Left renal cortex interstitium (tissue), 4 donors: Measurements from ENCODE around the gene GTF3C1. TPM values are rescaled to one million over a fixed set of nuclear protein-coding genes. Genes with fewer than 3 reads are reported as not detected.

Experiments
- DNase-seq, 4 donors: peaks; one replicate each; pipeline ENCODE4 v3.0.0-alpha.2; 2013; ENCODE audit warnings: low read depth in 4 of 4, low spot score in 2 of 4, missing footprints in 1 of 4
- polyA plus RNA-seq, 4 donors: library from polyadenylated mRNA; unstranded; fragments of 120-200 nt; gene quantifications; one replicate each; pipeline ENCODE4 v1.2.1, GENCODE V29; 2013; ENCODE audit not compliant: insufficient read length in 4 of 4

Gene GTF3C1, protein sequence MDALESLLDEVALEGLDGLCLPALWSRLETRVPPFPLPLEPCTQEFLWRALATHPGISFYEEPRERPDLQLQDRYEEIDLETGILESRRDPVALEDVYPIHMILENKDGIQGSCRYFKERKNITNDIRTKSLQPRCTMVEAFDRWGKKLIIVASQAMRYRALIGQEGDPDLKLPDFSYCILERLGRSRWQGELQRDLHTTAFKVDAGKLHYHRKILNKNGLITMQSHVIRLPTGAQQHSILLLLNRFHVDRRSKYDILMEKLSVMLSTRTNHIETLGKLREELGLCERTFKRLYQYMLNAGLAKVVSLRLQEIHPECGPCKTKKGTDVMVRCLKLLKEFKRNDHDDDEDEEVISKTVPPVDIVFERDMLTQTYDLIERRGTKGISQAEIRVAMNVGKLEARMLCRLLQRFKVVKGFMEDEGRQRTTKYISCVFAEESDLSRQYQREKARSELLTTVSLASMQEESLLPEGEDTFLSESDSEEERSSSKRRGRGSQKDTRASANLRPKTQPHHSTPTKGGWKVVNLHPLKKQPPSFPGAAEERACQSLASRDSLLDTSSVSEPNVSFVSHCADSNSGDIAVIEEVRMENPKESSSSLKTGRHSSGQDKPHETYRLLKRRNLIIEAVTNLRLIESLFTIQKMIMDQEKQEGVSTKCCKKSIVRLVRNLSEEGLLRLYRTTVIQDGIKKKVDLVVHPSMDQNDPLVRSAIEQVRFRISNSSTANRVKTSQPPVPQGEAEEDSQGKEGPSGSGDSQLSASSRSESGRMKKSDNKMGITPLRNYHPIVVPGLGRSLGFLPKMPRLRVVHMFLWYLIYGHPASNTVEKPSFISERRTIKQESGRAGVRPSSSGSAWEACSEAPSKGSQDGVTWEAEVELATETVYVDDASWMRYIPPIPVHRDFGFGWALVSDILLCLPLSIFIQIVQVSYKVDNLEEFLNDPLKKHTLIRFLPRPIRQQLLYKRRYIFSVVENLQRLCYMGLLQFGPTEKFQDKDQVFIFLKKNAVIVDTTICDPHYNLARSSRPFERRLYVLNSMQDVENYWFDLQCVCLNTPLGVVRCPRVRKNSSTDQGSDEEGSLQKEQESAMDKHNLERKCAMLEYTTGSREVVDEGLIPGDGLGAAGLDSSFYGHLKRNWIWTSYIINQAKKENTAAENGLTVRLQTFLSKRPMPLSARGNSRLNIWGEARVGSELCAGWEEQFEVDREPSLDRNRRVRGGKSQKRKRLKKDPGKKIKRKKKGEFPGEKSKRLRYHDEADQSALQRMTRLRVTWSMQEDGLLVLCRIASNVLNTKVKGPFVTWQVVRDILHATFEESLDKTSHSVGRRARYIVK (N-terminal part only)
- polyA plus RNA-seq, result 100 to 1,000 TPM in 1 of 4 donors, 10 to 100 TPM in 3; 68.1 to 106 (median 94.9) TPM

DNA sequence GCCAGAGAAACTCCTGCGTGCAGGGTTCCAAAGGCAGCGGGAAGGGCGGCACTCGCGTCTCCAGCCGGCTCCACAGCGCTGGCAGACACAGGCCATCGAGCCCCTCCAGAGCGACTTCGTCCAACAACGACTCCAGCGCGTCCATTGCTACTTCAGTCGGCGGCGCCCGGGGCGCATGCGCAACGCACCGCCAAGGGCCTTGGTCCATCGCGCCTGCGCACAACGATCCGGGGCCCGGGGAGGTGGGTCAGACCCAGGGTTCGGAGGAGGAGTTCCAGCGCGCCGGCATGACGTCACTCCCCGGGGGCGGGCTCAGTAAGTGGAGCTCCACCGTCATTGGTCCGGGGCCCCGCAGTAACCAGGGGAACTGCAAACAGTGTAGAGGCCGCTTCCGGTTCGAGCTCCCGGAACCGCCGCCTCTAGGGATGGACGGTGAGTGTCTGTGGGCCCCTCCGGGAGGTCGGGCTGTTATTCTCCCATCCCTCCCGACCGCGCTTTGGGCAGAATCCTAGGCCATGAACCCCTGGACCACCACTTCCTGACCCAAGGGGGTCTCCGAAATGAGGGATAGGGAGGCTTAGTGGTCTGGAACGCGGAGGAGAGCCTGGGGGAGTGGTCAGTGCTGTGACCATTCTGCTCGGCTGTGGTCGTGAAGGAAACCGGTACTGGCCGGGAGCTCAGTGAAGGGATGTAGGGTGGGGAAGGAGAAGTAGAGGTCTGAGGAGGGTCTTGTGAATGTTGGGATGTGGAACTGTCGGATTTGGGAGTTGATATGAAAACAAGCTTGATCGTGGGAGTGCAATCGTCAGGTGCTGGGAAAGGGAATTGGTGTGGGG, at the start of gene GTF3C1, which contains the start of gene KATNIP:
Gene GTF3C1, minus strand, starts transcription at position 168 of the 836 bp plus-strand sequence. Its CDS starts 23 bp downstream, at position 145.
Gene KATNIP, plus strand, starts transcription at position 399 of the 836 bp plus-strand sequence. Its CDS starts 27 bp downstream, at position 426.
- DNase-seq, result peak; percentile 95 to 99 (median 98)

DNA sequence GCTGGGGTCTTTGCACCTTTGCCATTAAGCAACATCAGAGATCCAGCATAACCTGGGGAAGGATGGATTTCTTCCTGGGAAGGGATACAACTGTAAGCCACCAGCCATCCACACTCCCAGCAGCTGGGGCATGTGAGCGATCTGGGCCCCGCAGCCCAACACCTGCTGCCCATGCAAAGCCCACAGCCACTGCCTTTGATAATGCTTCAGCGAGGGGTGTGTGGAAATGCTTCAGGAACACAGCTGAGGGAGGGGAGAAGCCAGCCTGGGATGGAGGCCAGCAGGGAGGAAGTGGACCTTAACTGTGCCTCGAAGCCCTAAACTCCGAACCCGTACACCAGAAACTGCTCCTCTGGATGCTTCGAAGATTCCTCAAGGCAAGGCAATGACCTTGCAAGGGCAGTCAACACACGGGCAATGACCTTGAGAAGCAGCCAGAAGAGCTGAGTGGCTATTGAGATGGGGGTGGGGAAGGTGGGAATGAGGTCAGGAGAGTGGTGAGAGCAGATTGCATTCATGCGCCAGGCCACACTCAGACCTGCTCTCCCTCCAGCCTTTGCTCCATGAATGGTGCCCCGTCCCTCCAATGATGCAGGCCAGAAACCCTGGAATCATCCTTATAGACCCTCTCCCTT, 49.3 kb upstream of the GTF3C1 start:
- no peak for DNase-seq

- no peak for DNase-seq
Measured at GRCh38 chr16:27598220-27598619, 48.5 kb upstream of the GTF3C1 start.

GRCh38 chr16:27597361-27597760, 47.6 kb upstream of the GTF3C1 start:
- DNase-seq, result no peak

- no peak for DNase-seq
Measured at GRCh38 chr16:27596411-27596810, 46.7 kb upstream of the GTF3C1 start.

- no peak for DNase-seq
Measured at GRCh38 chr16:27595993-27596392, 46.3 kb upstream of the GTF3C1 start.

- no peak for DNase-seq
Measured at GRCh38 chr16:27595475-27595874, 45.8 kb upstream of the GTF3C1 start.

DNA sequence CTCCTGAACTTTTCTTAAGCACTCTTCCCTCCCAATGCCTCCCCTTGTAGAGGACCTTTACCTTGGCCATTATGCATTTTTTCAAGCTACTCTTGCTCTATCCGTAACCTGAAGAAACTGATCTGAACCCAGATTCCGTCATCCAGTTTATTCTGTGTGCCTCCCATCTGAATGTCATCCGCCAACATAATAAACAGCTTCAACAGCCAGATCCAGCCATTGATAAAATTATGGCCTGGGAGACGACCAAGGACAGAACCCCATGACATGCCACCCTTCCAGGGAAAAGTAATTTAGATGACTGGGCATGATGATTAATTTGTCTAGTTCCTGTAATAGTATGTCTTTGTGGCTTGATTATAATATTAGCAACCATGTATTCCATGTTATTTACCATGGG, 42.1 kb upstream of the GTF3C1 start:
- DNase-seq, result no peak

DNA sequence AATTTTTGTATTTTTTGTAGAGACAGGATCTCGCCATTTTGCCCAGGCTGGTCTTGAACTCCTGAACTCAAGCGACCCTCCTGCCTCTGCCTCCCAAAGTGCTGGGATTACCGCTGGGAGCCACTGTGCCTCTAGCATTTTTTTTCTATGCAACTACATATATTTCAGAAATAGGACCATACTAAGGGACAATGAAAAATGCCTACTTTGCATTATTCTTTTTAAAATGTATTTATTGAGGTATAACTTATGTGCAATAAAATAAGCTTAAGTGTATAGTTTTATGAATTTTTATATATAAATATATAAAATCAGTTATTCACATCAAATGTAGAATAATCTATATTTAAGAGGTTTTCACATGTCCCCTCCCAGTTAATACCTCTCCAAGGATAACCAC, 38.3 kb upstream of the GTF3C1 start:
- no peak for DNase-seq

- DNase-seq, result no peak
Measured at GRCh38 chr16:27586711-27587110, 37.0 kb upstream of the GTF3C1 start.

GRCh38 chr16:27585200-27585599, 35.5 kb upstream of the GTF3C1 start:
- no peak for DNase-seq

DNA sequence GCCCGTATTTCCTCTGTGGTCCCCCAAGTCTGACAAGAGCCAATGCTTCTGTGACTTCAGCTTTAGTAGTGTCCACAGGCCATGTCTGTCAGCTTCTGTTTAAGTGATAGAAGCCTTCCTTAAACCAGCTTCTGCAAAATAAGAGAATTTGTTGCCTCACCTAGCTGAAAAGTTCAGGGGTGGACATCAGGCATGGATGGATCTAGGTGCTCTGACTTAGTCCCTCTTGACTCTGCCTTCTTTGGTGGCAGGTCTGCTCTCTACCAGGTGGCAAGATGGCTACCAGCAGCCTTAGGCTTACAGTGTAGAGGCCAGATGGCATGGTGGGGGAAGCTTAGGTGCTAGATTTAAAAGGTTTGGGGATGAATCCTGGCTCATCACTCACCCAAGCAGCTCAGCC, 33.9 kb upstream of the GTF3C1 start:
- no peak for DNase-seq

DNA sequence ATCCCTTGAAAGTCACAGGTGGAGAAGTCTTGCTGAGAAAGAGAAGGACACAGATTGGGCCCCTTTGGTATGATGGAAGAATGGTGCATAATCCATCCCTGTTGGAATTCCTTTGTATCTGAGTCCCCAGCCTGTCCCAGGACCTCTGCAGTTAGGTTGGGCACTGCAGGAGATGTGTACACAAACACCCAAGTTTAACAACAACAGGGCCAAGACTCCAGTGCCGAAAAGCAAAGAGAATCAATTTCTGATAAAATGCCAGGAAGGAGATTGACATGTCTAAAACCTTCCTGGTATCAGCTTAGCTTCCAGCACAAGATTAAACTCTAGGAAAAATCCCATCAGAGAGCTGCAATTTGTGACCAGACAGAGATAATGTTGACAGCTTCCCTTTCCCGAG, 33.2 kb upstream of the GTF3C1 start:
- no peak for DNase-seq

DNA sequence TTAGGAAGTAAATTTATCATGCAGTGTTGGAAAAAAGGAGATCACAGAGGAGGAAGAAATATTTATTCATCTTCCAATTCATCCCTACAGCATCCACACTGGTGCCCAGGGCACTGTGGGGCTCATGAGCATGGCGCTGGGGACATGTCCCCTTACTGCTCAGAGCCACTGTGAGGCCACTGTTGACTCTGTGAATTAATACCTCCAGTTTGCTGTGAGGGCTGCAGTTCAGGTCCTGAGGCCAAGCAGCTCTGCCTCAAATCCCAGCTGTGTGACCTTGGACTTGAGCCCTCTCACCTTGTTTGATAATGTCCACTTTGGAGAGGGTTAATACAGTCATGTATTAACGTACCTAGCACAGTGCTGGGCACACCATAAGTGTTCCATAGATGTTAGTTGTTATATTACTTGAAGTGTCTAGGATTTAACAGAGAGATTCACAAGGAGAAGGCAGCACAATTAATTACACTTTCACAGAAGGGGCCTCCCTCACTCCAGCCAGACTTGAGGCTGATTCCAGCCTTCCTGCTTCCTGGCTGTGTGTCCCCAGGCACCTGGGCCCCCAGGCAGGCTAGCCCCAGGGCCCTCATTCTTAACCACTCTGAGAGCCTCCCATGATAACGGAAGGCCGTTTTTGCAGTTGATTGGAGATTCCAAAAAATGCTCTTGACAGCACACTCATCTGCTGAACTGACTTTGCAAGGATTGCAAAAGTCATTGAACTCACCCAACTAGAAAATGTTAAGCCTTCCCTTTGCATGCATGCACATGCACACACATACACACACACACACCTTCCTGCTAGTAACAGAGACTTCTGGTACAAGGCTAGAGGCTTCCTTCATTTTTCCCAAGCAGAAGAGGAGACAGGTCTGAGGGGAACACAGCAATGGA, 29.6 kb upstream of the GTF3C1 start:
- DNase-seq, result no peak

- DNase-seq, result no peak
Measured at GRCh38 chr16:27576729-27577128, 27.0 kb upstream of the GTF3C1 start.

DNA sequence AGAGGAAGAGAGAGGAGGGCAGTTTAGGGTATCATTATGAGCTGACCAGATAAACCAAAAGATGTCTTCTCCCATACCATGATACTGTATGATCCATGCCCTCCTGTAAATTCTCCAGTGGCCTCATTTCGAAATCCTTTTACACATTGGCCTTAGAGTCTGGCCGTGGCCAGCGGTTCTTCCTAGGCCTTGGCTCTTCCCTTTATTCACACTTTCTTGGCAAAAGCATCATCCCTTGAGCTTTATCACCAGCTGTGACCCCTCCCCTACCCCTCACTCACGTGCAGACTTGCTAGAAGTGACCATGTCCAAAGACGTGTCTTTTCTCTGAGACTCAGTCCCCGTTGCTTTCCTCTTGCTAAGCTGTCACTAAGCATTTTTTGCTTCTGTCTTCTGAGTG, 23.0 kb upstream of the GTF3C1 start:
- DNase-seq, result no peak

- no peak for DNase-seq
Measured at GRCh38 chr16:27571433-27572326, 22.0 kb upstream of the GTF3C1 start.
